Subcutaneous preadipocyte (primary cell): Measurements from ENCODE around the gene MIS18BP1. TPM values are rescaled to one million over a fixed set of nuclear protein-coding genes. Genes with fewer than 3 reads are reported as not detected.

ENCODE experiments used
- small RNA-seq: library from RNA; depleted of rRNA; stranded (forward); fragments of <200 nt; gene quantifications from one replicate; pipeline ENCODE3, GENCODE V24; 2012
- total RNA-seq: library from RNA; depleted of rRNA; stranded (reverse); fragments of >200 nt; gene quantifications from 2 replicates; pipeline ENCODE4 v1.2.3, GENCODE V29; 2012

MIS18BP1 gene
- total RNA-seq = 35.3 and 51.8 TPM in 2 replicates

GRCh38 chr14:45253070-45253753, at the start of gene MIS18BP1:
MIS18BP1 (minus strand) TSS chr14:45253202; CDS start chr14:45247286, 5,916 bp downstream.

Small RNA genes within 50 kb of the gene (small RNA-seq; reads per million reads assigned to genes)
- gene RNU6-552P = not detected

Other genes starting within 250 kb of the MIS18BP1 start
- 23.9 and 30.1 TPM in 2 replicates for gene PRPF39, start 169.1 kb downstream of the MIS18BP1 start, total RNA-seq
- 19.5 and 23.1 TPM in 2 replicates for gene FKBP3, start 118.7 kb downstream of the MIS18BP1 start, total RNA-seq
- 9.2 and 10.8 TPM in 2 replicates for gene FANCM, start 117.3 kb downstream of the MIS18BP1 start, total RNA-seq